PC-9 (cell line): Measurements from ENCODE around the gene SULT4A1.

Source experiments
- CTCF ChIP-seq: fragments of 200-600 bp; sonication (generic); conservative IDR thresholded peaks from 2 replicates; pipeline ENCODE4 v1.6.1; 2017; ENCODE audit warnings: mixed run types, antibody characterized with exemption, mild to moderate bottlenecking, moderate library complexity
- EZH2 ChIP-seq: fragments of 200-600 bp; sonication (generic); IDR thresholded peaks from 2 replicates; pipeline ENCODE4 v1.8.0; 2017; ENCODE audit warnings: antibody characterized with exemption, low read depth

GRCh38 chr22:43849731-43850130 is 12.6 kb downstream of the SULT4A1 start:
- TF ChIP-seq CTCF (no peak), EZH2 (no peak)
